IPS DF 6.9 (cell line): ENCODE results near the gene ARL15.

Source experiments
- DNase-seq: peaks from one replicate; pipeline ENCODE4 v3.0.0-alpha.2; 2013; ENCODE audit warnings: low read depth, low spot score
- H3K27ac ChIP-seq: one replicate; pipeline ENCODE4 v1.5.1; 2013; ENCODE audit warnings: low read length, control low read depth
- H3K27me3 ChIP-seq: 2 replicates; pipeline ENCODE4 v1.6.1; 2013; ENCODE audit warnings: mild to moderate bottlenecking, low read length; ENCODE audit not compliant: control insufficient read depth, insufficient read depth
- H3K36me3 ChIP-seq: 2 replicates; pipeline ENCODE4 v1.6.1; 2013; ENCODE audit warnings: low read length; ENCODE audit not compliant: control insufficient read depth, insufficient read depth
- H3K4me1 ChIP-seq: 2 replicates; pipeline ENCODE4 v1.6.1; 2013; ENCODE audit warnings: low read length; ENCODE audit not compliant: control insufficient read depth, insufficient read depth
- H3K4me3 ChIP-seq: 2 replicates; pipeline ENCODE4 v1.5.1; 2013; ENCODE audit warnings: mild to moderate bottlenecking, low read length
- H3K9me3 ChIP-seq: 2 replicates; pipeline ENCODE4 v1.6.1; 2013; ENCODE audit warnings: low read length, inconsistent platforms; ENCODE audit not compliant: control insufficient read depth, insufficient read depth
- WGBS: extraction: QIAGEN DNeasy Blood & Tissue Kit; methylation state at CpG from one replicate; pipeline ENCODE4 v1.1.7; 2013; ENCODE audit warnings: mixed read lengths, missing lambda C conversion rate; ENCODE audit not compliant: insufficient read length, insufficient coverage; 5-methylcytosine and 5-hydroxymethylcytosine counted together

Gene ARL15

GRCh38 chr5:54133917-54134316 lies 176.5 kb downstream of the ARL15 start:
- Histone ChIP-seq H3K36me3 (no peaks in the 10 kb centered on the region), H3K4me1 (no peaks in the 10 kb centered on the region), H3K27me3 (no peaks in the 10 kb centered on the region), H3K4me3 (no peak overlapping the region), H3K9me3 (no peaks in the 10 kb centered on the region), H3K27ac (no peak overlapping the region)
- DNase-seq, result no peak

GRCh38 chr5:54120473-54120872 lies 189.9 kb downstream of the ARL15 start:
- WGBS, result no CpG with 5 or more reads among the region's 2 CpGs
- no peaks in the 10 kb centered on the region for H3K4me1 ChIP-seq
- no peak for DNase-seq
- no peaks in the 10 kb centered on the region for H3K9me3 ChIP-seq
- H3K36me3 ChIP-seq, result no peaks in the 10 kb centered on the region
- no peak overlapping the region for H3K27ac ChIP-seq
- H3K27me3 ChIP-seq, result no peaks in the 10 kb centered on the region
- no peak overlapping the region for H3K4me3 ChIP-seq

- Histone ChIP-seq H3K36me3 (no peaks in the 10 kb centered on the region), H3K27ac (no peak overlapping the region), H3K4me3 (no peak overlapping the region), H3K27me3 (no peaks in the 10 kb centered on the region), H3K9me3 (no peaks in the 10 kb centered on the region), H3K4me1 (no peaks in the 10 kb centered on the region)
- no peak for DNase-seq
- no CpG with 5 or more reads among the region's 2 CpGs for WGBS
Observed at GRCh38 chr5:54117957-54118356, 192.4 kb downstream of the ARL15 start.

GRCh38 chr5:54115735-54116403 lies 194.5 kb downstream of the ARL15 start:
- no CpG with 5 or more reads among the region's 3 CpGs for WGBS
- H3K27ac ChIP-seq, result no peak overlapping the region
- no peaks in the 10 kb centered on the region for H3K9me3 ChIP-seq
- no peak for DNase-seq
- no peaks in the 10 kb centered on the region for H3K36me3 ChIP-seq
- H3K4me1 ChIP-seq, result no peaks in the 10 kb centered on the region
- H3K4me3 ChIP-seq, result no peak overlapping the region
- no peaks in the 10 kb centered on the region for H3K27me3 ChIP-seq

GRCh38 chr5:54113060-54113459 lies 197.3 kb downstream of the ARL15 start:
- H3K27me3 ChIP-seq, result no peaks in the 10 kb centered on the region
- H3K4me1 ChIP-seq, result no peaks in the 10 kb centered on the region
- WGBS, result no CpG with 5 or more reads among the region's 5 CpGs
- H3K27ac ChIP-seq, result no peak overlapping the region
- H3K4me3 ChIP-seq, result no peak overlapping the region
- H3K9me3 ChIP-seq, result no peaks in the 10 kb centered on the region
- no peak for DNase-seq
- no peaks in the 10 kb centered on the region for H3K36me3 ChIP-seq

- Histone ChIP-seq H3K4me1 (no peaks in the 10 kb centered on the region), H3K27me3 (no peaks in the 10 kb centered on the region), H3K27ac (no peak overlapping the region), H3K36me3 (no peaks in the 10 kb centered on the region), H3K4me3 (no peak overlapping the region), H3K9me3 (no peaks in the 10 kb centered on the region)
- WGBS, result no CpG with 5 or more reads among the region's 1 CpG
- DNase-seq, result no peak
Observed at GRCh38 chr5:54109626-54110330, 200.6 kb downstream of the ARL15 start.

- WGBS, result no CpG with 5 or more reads among the region's 3 CpGs
- H3K9me3 ChIP-seq, result no peaks in the 10 kb centered on the region
Observed at GRCh38 chr5:54108136-54108535, 202.2 kb downstream of the ARL15 start.

GRCh38 chr5:54103871-54104270 lies 206.5 kb downstream of the ARL15 start:
- WGBS, result no CpG with 5 or more reads among the region's 1 CpG
- no peak for DNase-seq
- no peaks in the 10 kb centered on the region for H3K4me1 ChIP-seq
- no peak overlapping the region for H3K4me3 ChIP-seq
- no peak overlapping the region for H3K27ac ChIP-seq
- no peaks in the 10 kb centered on the region for H3K36me3 ChIP-seq
- H3K9me3 ChIP-seq, result no peaks in the 10 kb centered on the region
- H3K27me3 ChIP-seq, result no peaks in the 10 kb centered on the region

More at GRCh38 chr5:54108136-54108535, 202.2 kb downstream of the ARL15 start:
- no peak for DNase-seq
- Histone ChIP-seq H3K36me3 (no peaks in the 10 kb centered on the region), H3K27me3 (no peaks in the 10 kb centered on the region), H3K27ac (no peak overlapping the region), H3K4me3 (no peak overlapping the region), H3K4me1 (no peaks in the 10 kb centered on the region)

- no peak for DNase-seq
- Histone ChIP-seq H3K4me3 (no peak overlapping the region), H3K4me1 (no peaks in the 10 kb centered on the region), H3K9me3 (no peaks in the 10 kb centered on the region), H3K27ac (no peak overlapping the region), H3K27me3 (no peaks in the 10 kb centered on the region), H3K36me3 (no peaks in the 10 kb centered on the region)
- no CpG with 5 or more reads among the region's 9 CpGs for WGBS
Observed at GRCh38 chr5:54098267-54098666, 212.1 kb downstream of the ARL15 start.

GRCh38 chr5:54095969-54096368 lies 214.4 kb downstream of the ARL15 start:
- Histone ChIP-seq H3K36me3 (no peaks in the 10 kb centered on the region), H3K4me1 (0 out of 2 replicates have a peak, but pooled peaks cover 1% of the 10 kb centered on the region), H3K27ac (no peak overlapping the region), H3K4me3 (no peak overlapping the region), H3K27me3 (no peaks in the 10 kb centered on the region), H3K9me3 (no peaks in the 10 kb centered on the region)
- DNase-seq, result no peak

- Histone ChIP-seq H3K27ac (no peak overlapping the region), H3K4me3 (no peak overlapping the region), H3K36me3 (no peaks in the 10 kb centered on the region), H3K4me1 (0 out of 2 replicates have a peak, but pooled peaks cover 1% of the 10 kb centered on the region), H3K27me3 (no peaks in the 10 kb centered on the region), H3K9me3 (no peaks in the 10 kb centered on the region)
- no peak for DNase-seq
- no CpG with 5 or more reads among the region's 2 CpGs for WGBS
Observed at GRCh38 chr5:54094706-54095105, 215.7 kb downstream of the ARL15 start.
